ENCODE results near the gene DENND1C. TPM values are rescaled to one million over a fixed set of nuclear protein-coding genes. Genes with fewer than 3 reads are reported as not detected.

DENND1C gene
- total RNA-seq, 1 experiment from 2014 or later, result 0.11 TPM

GRCh38 chr19:6519289-6519688 is 37.7 kb upstream of the DENND1C start:
- no peaks in the 10 kb centered on the region for H3K9me3 ChIP-seq (ENCODE audit: low read depth, low read length, poor library complexity, severe bottlenecking)
- H3K4me1 ChIP-seq (ENCODE audit: insufficient read depth, low read length, poor library complexity, severe bottlenecking), result peaks cover 4% of the 10 kb centered on the region
- CTCF ChIA-PET, result no interaction called here
- TF ChIP-seq CTCF (conservative IDR thresholded peaks at IDR 0.05; ENCODE audit: low read depth, low read length) (no peak), EZH2 (IDR thresholded peaks at IDR 0.05; ENCODE audit: borderline replicate concordance, low read depth, low read length, poor library complexity, severe bottlenecking) (no peak)
- POLR2A ChIA-PET (ENCODE audit: low non-redundant PET), result no interaction called here
- no peak overlapping the region for H3K4me3 ChIP-seq (ENCODE audit: low read depth, low read length, poor library complexity, severe bottlenecking)
- no peak overlapping the region for H3K27ac ChIP-seq (ENCODE audit: low read depth, low read length, poor library complexity, severe bottlenecking)
- BruUV-seq (replicated peaks), result no TSS peak
- DNase-seq (ENCODE audit: low spot score), result no peak
- no peaks in the 10 kb centered on the region for H3K36me3 ChIP-seq (ENCODE audit: insufficient read depth, low read length, poor library complexity, severe bottlenecking)
- intact Hi-C loops (cut with micrococcal nuclease; ENCODE audit: unreplicated experiment), result loop anchor here (5.0 kb wide), 2 partner anchors 218 to 233 kb away; partner anchors contain the start of genes GPR108 and TRIP10
- H3K27me3 ChIP-seq (replicated peaks; ENCODE audit: insufficient read depth, low read depth, low read length, poor library complexity), result no peaks in the 10 kb centered on the region

- DNase-seq (ENCODE audit: low spot score), result no peak
- intact Hi-C loops (cut with micrococcal nuclease; ENCODE audit: unreplicated experiment), result loop anchor here (5.0 kb wide), 2 partner anchors 219 to 234 kb away; partner anchors contain the start of genes GPR108 and TRIP10
- Histone ChIP-seq H3K27me3 (replicated peaks; ENCODE audit: insufficient read depth, low read depth, low read length, poor library complexity) (no peaks in the 10 kb centered on the region), H3K9me3 (ENCODE audit: low read depth, low read length, poor library complexity, severe bottlenecking) (no peaks in the 10 kb centered on the region), H3K4me3 (ENCODE audit: low read depth, low read length, poor library complexity, severe bottlenecking) (no peak overlapping the region), H3K27ac (ENCODE audit: low read depth, low read length, poor library complexity, severe bottlenecking) (no peak overlapping the region), H3K4me1 (ENCODE audit: insufficient read depth, low read length, poor library complexity, severe bottlenecking) (peaks cover 4% of the 10 kb centered on the region), H3K36me3 (ENCODE audit: insufficient read depth, low read length, poor library complexity, severe bottlenecking) (no peaks in the 10 kb centered on the region)
- ChIA-PET CTCF (interaction anchor here (0.6 kb wide), 1 partner anchor 13 kb away, joined by 3 read pairs; the partner anchor contains the start of gene TNFSF9), POLR2A (ENCODE audit: low non-redundant PET) (interaction anchor here (0.7 kb wide), 1 partner anchor 13 kb away, joined by 4 read pairs; no protein-coding TSS in a partner anchor)
- TF ChIP-seq CTCF (conservative IDR thresholded peaks at IDR 0.05; ENCODE audit: low read depth, low read length) (no peak), EZH2 (IDR thresholded peaks at IDR 0.05; ENCODE audit: borderline replicate concordance, low read depth, low read length, poor library complexity, severe bottlenecking) (no peak)
- no TSS peak for BruUV-seq (replicated peaks)
Observed at GRCh38 chr19:6518145-6518911, 36.7 kb upstream of the DENND1C start.

GRCh38 chr19:6516659-6517291 is 35.2 kb upstream of the DENND1C start:
- Histone ChIP-seq H3K36me3 (ENCODE audit: insufficient read depth, low read length, poor library complexity, severe bottlenecking) (no peaks in the 10 kb centered on the region), H3K4me3 (ENCODE audit: low read depth, low read length, poor library complexity, severe bottlenecking) (peak overlapping the region; percentile 64), H3K9me3 (ENCODE audit: low read depth, low read length, poor library complexity, severe bottlenecking) (no peaks in the 10 kb centered on the region), H3K4me1 (ENCODE audit: insufficient read depth, low read length, poor library complexity, severe bottlenecking) (peaks cover 4% of the 10 kb centered on the region), H3K27ac (ENCODE audit: low read depth, low read length, poor library complexity, severe bottlenecking) (peak overlapping the region; percentile 72), H3K27me3 (replicated peaks; ENCODE audit: insufficient read depth, low read depth, low read length, poor library complexity) (no peaks in the 10 kb centered on the region)
- no TSS peak for BruUV-seq (replicated peaks)
- peak; percentile 97 for DNase-seq (ENCODE audit: low spot score)
- POLR2A ChIA-PET (ENCODE audit: low non-redundant PET), result interaction anchor here (0.6 to 1.2 kb wide), 2 partner anchors 14 to 347 kb away, joined by 3 to 5 read pairs; partner anchors contain the start of gene TNFSF9
- intact Hi-C loops (cut with micrococcal nuclease; ENCODE audit: unreplicated experiment), result loop anchor here (1.0 to 5.0 kb wide), 4 partner anchors 116 to 347 kb away; partner anchors contain the start of genes GPR108 and TRIP10
- TF ChIP-seq EZH2 (IDR thresholded peaks at IDR 0.05; ENCODE audit: borderline replicate concordance, low read depth, low read length, poor library complexity, severe bottlenecking) (no peak), CTCF (conservative IDR thresholded peaks at IDR 0.05; ENCODE audit: low read depth, low read length) (peak; percentile 99)
- CTCF ChIA-PET, result interaction anchor here (0.5 to 1.3 kb wide), 13 partner anchors 14 to 364 kb away, joined by 3 to 10 read pairs (median 3); partner anchors contain the start of gene TNFSF9
